Body of pancreas (tissue), 4 donors: ENCODE measurements around the gene PGAP1.

Experiments used
- CTCF ChIP-seq, 7 experiments: fragments of 450-650 bp in 4 of 7; fragments of 200-600 bp in 3 of 7; sonication (generic) in 3 of 7; IDR thresholded peaks; one replicate each; pipeline ENCODE4 v1.5.1; 2016 to 2019; ENCODE audit warnings: antibody characterized with exemption in 7 of 7
- POLR2A ChIP-seq, 3 donors: fragments of 450-650 bp; IDR thresholded peaks; one replicate each; pipeline ENCODE4 v1.6.1; 2016; ENCODE audit warnings: antibody characterized with exemption in 3 of 3, mild to moderate bottlenecking in 2 of 3

GRCh38 chr2:196957881-196958525 is 31.5 kb upstream of the PGAP1 start:
- TF ChIP-seq CTCF (IDR thresholded peaks at IDR 0.05), result no peak
- TF ChIP-seq POLR2A (IDR thresholded peaks at IDR 0.05), result no peak
